ENCODE results near the gene IL6.

DNA sequence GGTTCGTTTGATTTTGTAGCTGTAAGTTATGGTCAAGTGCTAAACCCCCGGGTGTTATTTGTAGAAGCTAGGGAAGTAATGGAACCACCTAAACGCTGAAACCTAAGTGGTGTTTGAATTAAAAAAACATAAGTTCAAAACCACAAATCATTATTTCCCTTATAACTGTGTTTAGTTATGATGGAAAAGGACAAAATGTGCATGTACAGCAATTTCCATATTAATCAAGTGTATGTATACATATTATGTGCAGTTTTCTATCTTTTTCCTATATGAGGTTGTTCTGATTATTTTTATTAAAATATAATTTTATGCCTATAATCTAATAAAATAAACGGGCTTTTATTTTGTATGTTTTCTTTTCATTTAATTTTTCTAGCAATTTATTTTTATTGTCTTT, 45.9 kb downstream of the IL6 start:
- no peak for TF ChIP-seq EZH2phosphoT487 (IDR thresholded peaks at IDR 0.05; ENCODE audit: borderline replicate concordance, low read length)
- TF ChIP-seq EZH2 (IDR thresholded peaks at IDR 0.05; ENCODE audit: low read length, unreplicated experiment) = no peak

Measured in PC-3 (cell line).